ENCODE measurements around the gene POGK.

POGK gene

GRCh38 chr1:166840309-166841274, 1.3 kb downstream of the POGK start:
- DNase-seq (ENCODE audit: low spot score): no peak
- Mint-ChIP-seq H3K4me1 (ENCODE audit: low read depth) (peaks cover 30% of the 10 kb centered on the region), H3K36me3 (ENCODE audit: low read depth) (peaks cover 37% of the 10 kb centered on the region), H3K27me3 (ENCODE audit: low read depth) (no peaks in the 10 kb centered on the region), H3K9me3 (no peaks in the 10 kb centered on the region), H3K27ac (peak overlapping the region; percentile 69), H3K4me3 (peak overlapping the region; percentile 85)

GRCh38 chr1:166843322-166843721, 4.0 kb downstream of the POGK start:
- Mint-ChIP-seq H3K27ac (no peak overlapping the region), H3K4me3 (no peak overlapping the region), H3K36me3 (ENCODE audit: low read depth) (peaks cover 53% of the 10 kb centered on the region), H3K4me1 (ENCODE audit: low read depth) (peaks cover 33% of the 10 kb centered on the region), H3K9me3 (no peaks in the 10 kb centered on the region), H3K27me3 (ENCODE audit: low read depth) (no peaks in the 10 kb centered on the region)
- no peak for DNase-seq (ENCODE audit: low spot score)

GRCh38 chr1:166843769-166844596, 4.7 kb downstream of the POGK start:
- Mint-ChIP-seq H3K4me1 (ENCODE audit: low read depth) (peaks cover 30% of the 10 kb centered on the region), H3K9me3 (no peaks in the 10 kb centered on the region), H3K36me3 (ENCODE audit: low read depth) (peaks cover 59% of the 10 kb centered on the region), H3K27me3 (ENCODE audit: low read depth) (no peaks in the 10 kb centered on the region), H3K4me3 (no peak overlapping the region), H3K27ac (no peak overlapping the region)
- no peak for DNase-seq (ENCODE audit: low spot score)

- Mint-ChIP-seq H3K4me3 (no peak overlapping the region), H3K27me3 (ENCODE audit: low read depth) (no peaks in the 10 kb centered on the region), H3K9me3 (no peaks in the 10 kb centered on the region), H3K27ac (peak overlapping the region; percentile 26), H3K4me1 (ENCODE audit: low read depth) (peaks cover 30% of the 10 kb centered on the region), H3K36me3 (ENCODE audit: low read depth) (peaks cover 66% of the 10 kb centered on the region)
- no peak for DNase-seq (ENCODE audit: low spot score)
Measured at GRCh38 chr1:166844791-166845190, 5.5 kb downstream of the POGK start.

GRCh38 chr1:166848193-166848592, 8.9 kb downstream of the POGK start:
- peaks cover 27% of the 10 kb centered on the region for H3K4me1 Mint-ChIP-seq (ENCODE audit: low read depth)

GRCh38 chr1:166849135-166849534, 9.9 kb downstream of the POGK start:
- Mint-ChIP-seq H3K9me3 (no peaks in the 10 kb centered on the region), H3K36me3 (ENCODE audit: low read depth) (peaks cover 76% of the 10 kb centered on the region), H3K4me1 (ENCODE audit: low read depth) (peaks cover 25% of the 10 kb centered on the region), H3K27ac (no peak overlapping the region), H3K4me3 (no peak overlapping the region), H3K27me3 (ENCODE audit: low read depth) (no peaks in the 10 kb centered on the region)
- no peak for DNase-seq (ENCODE audit: low spot score)

More at GRCh38 chr1:166848193-166848592, 8.9 kb downstream of the POGK start:
- Mint-ChIP-seq H3K27me3 (ENCODE audit: low read depth) (no peaks in the 10 kb centered on the region), H3K27ac (no peak overlapping the region), H3K9me3 (no peaks in the 10 kb centered on the region), H3K36me3 (ENCODE audit: low read depth) (peaks cover 72% of the 10 kb centered on the region), H3K4me3 (no peak overlapping the region)
- DNase-seq (ENCODE audit: low spot score): no peak

GRCh38 chr1:166852918-166853317, 13.6 kb downstream of the POGK start:
- no peak for DNase-seq (ENCODE audit: low spot score)
- H3K4me3 Mint-ChIP-seq: no peak overlapping the region
- H3K27me3 Mint-ChIP-seq (ENCODE audit: low read depth): no peaks in the 10 kb centered on the region
- no peak overlapping the region for H3K27ac Mint-ChIP-seq
- H3K9me3 Mint-ChIP-seq: no peaks in the 10 kb centered on the region
- peaks cover 70% of the 10 kb centered on the region for H3K36me3 Mint-ChIP-seq (ENCODE audit: low read depth)
- H3K4me1 Mint-ChIP-seq (ENCODE audit: low read depth): peaks cover 16% of the 10 kb centered on the region

GRCh38 chr1:166855558-166855957, 16.3 kb downstream of the POGK start:
- DNase-seq (ENCODE audit: low spot score): no peak
- Mint-ChIP-seq H3K36me3 (ENCODE audit: low read depth) (peaks cover 63% of the 10 kb centered on the region), H3K27ac (no peak overlapping the region), H3K4me1 (ENCODE audit: low read depth) (peaks cover 14% of the 10 kb centered on the region), H3K9me3 (no peaks in the 10 kb centered on the region), H3K4me3 (no peak overlapping the region), H3K27me3 (ENCODE audit: low read depth) (no peaks in the 10 kb centered on the region)

- Mint-ChIP-seq H3K4me1 (ENCODE audit: low read depth) (peaks cover 2% of the 10 kb centered on the region), H3K27me3 (ENCODE audit: low read depth) (no peaks in the 10 kb centered on the region), H3K9me3 (no peaks in the 10 kb centered on the region), H3K4me3 (no peak overlapping the region), H3K36me3 (ENCODE audit: low read depth) (peaks cover 59% of the 10 kb centered on the region), H3K27ac (no peak overlapping the region)
- DNase-seq (ENCODE audit: low spot score): no peak
Measured at GRCh38 chr1:166857995-166858394, 18.7 kb downstream of the POGK start.

- Mint-ChIP-seq H3K36me3 (ENCODE audit: low read depth) (peaks cover 58% of the 10 kb centered on the region), H3K4me3 (no peak overlapping the region), H3K27ac (no peak overlapping the region)
Measured at GRCh38 chr1:166858726-166859419, 19.6 kb downstream of the POGK start.

GRCh38 chr1:166859597-166859996, 20.3 kb downstream of the POGK start:
- Mint-ChIP-seq H3K36me3 (ENCODE audit: low read depth) (peaks cover 55% of the 10 kb centered on the region), H3K27me3 (ENCODE audit: low read depth) (no peaks in the 10 kb centered on the region), H3K27ac (no peak overlapping the region), H3K4me3 (no peak overlapping the region), H3K9me3 (no peaks in the 10 kb centered on the region), H3K4me1 (ENCODE audit: low read depth) (no peaks in the 10 kb centered on the region)
- DNase-seq (ENCODE audit: low spot score): no peak

More at GRCh38 chr1:166858726-166859419, 19.6 kb downstream of the POGK start:
- no peak for DNase-seq (ENCODE audit: low spot score)
- H3K27me3 Mint-ChIP-seq (ENCODE audit: low read depth): no peaks in the 10 kb centered on the region
- H3K9me3 Mint-ChIP-seq: no peaks in the 10 kb centered on the region
- peaks cover 2% of the 10 kb centered on the region for H3K4me1 Mint-ChIP-seq (ENCODE audit: low read depth)

- Mint-ChIP-seq H3K36me3 (ENCODE audit: low read depth) (peaks cover 56% of the 10 kb centered on the region), H3K9me3 (no peaks in the 10 kb centered on the region), H3K27me3 (ENCODE audit: low read depth) (no peaks in the 10 kb centered on the region), H3K27ac (no peak overlapping the region), H3K4me3 (no peak overlapping the region), H3K4me1 (ENCODE audit: low read depth) (peaks cover 12% of the 10 kb centered on the region)
- DNase-seq (ENCODE audit: low spot score): no peak
Measured at GRCh38 chr1:166865926-166866325, 26.7 kb downstream of the POGK start.

GRCh38 chr1:166868639-166869038, 29.4 kb downstream of the POGK start:
- no peaks in the 10 kb centered on the region for H3K27me3 Mint-ChIP-seq (ENCODE audit: low read depth)
- peaks cover 44% of the 10 kb centered on the region for H3K36me3 Mint-ChIP-seq (ENCODE audit: low read depth)
- no peaks in the 10 kb centered on the region for H3K9me3 Mint-ChIP-seq
- no peak for DNase-seq (ENCODE audit: low spot score)
- H3K4me3 Mint-ChIP-seq: no peak overlapping the region
- peaks cover 24% of the 10 kb centered on the region for H3K4me1 Mint-ChIP-seq (ENCODE audit: low read depth)
- no peak overlapping the region for H3K27ac Mint-ChIP-seq

Measured in T-helper 2 cell treated with Interferon-gamma antibody and Interleukin-4, amounts not matched to agents 5 μg/mL and 100 μg/mL, for 36 hours (primary cell).